DOHH2 (cell line): ENCODE results near the gene MGST1.

Source experiments
- EZH2phosphoT487 ChIP-seq: fragments of 200-600 bp; sonication (generic); IDR thresholded peaks from 2 replicates; pipeline ENCODE4 v1.6.1; 2017; ENCODE audit warnings: borderline replicate concordance, mild to moderate bottlenecking, antibody characterized with exemption, low read length, moderate library complexity, mixed read lengths
- TF ChIP-seq, protein P1 (sequence below): fragments of 200-600 bp; sonication (generic); IDR thresholded peaks from one replicate; pipeline ENCODE4 v1.5.1; 2014; ENCODE audit warnings: antibody characterized with exemption, mild to moderate bottlenecking, low read depth, low read length; ENCODE audit not compliant: poor library complexity, severe bottlenecking

DNA sequence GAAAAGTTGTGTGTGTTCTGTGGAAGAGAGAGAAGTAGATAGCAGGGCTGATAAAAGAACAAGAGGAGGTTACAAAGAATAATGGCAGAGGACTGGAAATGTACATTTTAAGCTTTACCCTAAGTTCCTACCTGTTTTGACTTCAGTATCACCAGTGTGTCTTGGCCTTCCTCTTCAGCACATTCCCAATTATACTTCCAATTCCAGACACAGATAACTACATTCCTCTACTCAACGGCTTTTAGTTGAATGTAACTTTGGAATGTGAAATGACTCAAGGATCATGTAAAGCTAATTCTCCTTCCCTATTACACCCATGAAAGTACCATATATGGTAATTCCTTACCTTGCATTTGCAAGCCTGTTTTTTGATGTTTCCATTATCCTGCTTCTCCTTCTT lies 5.0 kb downstream of the MGST1 start:
- TF ChIP-seq, protein P1, sequence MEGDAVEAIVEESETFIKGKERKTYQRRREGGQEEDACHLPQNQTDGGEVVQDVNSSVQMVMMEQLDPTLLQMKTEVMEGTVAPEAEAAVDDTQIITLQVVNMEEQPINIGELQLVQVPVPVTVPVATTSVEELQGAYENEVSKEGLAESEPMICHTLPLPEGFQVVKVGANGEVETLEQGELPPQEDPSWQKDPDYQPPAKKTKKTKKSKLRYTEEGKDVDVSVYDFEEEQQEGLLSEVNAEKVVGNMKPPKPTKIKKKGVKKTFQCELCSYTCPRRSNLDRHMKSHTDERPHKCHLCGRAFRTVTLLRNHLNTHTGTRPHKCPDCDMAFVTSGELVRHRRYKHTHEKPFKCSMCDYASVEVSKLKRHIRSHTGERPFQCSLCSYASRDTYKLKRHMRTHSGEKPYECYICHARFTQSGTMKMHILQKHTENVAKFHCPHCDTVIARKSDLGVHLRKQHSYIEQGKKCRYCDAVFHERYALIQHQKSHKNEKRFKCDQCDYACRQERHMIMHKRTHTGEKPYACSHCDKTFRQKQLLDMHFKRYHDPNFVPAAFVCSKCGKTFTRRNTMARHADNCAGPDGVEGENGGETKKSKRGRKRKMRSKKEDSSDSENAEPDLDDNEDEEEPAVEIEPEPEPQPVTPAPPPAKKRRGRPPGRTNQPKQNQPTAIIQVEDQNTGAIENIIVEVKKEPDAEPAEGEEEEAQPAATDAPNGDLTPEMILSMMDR, result no peak
- no peak for TF ChIP-seq EZH2phosphoT487
